AG04449 (cell line): ENCODE measurements around the gene HIC1.

Source experiments
- CTCF ChIA-PET: fragments of 350-600 bp; formaldehyde crosslinking; extraction: SDS; loops from one replicate; lab custom pipeline; 2021; ENCODE audit warnings: antibody characterized with exemption; lab: Yijun Ruan, JAX
- POLR2A ChIA-PET: fragments of 400-600, 350-600 bp; formaldehyde crosslinking; extraction: SDS; loops from one replicate; lab custom pipeline; 2020; ENCODE audit warnings: antibody characterized with exemption, inconsistent platforms; lab: Yijun Ruan, JAX
- DNase-seq: peaks from one replicate; pipeline ENCODE4 v3.0.0-alpha.2; 2010; ENCODE audit warnings: low read depth, low spot score
- H3K4me3 ChIP-seq: 2 replicates; pipeline ENCODE4 v1.5.1; 2011; ENCODE audit warnings: low read depth, mild to moderate bottlenecking, control low read depth, low read length
- TF ChIP-seq, protein P1 (sequence below): IDR thresholded peaks from one replicate; pipeline ENCODE4 v1.5.1; 2011; ENCODE audit warnings: mild to moderate bottlenecking, moderate library complexity, low read length, control low read depth, inconsistent platforms; ENCODE audit not compliant: insufficient read depth; ENCODE audit errors: missing control alignments

The HIC1 gene

DNA sequence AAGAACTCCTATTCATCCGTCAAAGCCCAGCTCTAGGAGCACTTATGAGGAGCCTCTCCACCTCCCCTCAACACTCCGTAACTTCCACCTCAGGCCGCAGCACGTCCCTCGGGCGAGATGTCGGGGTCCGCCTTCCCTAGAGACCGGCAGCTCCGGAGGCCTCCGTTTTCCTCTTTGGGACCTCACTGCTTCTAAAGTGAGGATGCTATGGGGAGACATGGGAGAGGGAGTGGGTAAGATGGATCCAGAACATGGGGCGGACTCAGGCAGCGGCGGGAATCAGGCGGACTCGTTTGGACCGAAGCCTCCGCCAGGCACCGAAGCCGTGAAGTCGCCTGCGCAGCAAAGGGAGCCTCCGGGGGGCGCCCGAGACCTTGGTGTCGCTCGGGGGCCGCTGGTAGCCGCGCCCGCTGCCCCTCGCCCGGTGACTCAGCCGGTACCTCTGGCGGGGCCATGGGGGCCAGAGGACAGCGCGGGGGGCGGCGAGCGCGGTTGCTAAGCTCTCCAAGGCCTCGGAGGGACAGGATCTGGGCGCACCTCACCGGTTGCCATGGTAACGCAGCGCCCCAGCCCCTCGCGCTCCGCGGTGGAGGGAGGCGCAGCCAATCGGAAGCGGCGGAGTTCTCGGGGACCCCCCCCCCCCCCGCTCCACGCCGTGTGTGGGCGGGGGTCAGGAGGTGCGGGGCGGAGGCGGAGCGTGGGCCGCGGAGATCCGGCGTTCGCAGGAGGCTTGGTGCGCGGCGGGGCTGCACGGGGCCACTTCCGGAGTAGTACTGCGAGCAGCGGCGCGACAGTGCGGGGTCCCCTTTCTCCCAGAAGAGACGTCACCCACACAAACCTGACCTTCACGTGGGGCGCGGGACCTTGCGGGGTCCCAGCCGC lies 1.3 kb upstream of the HIC1 start:
- CTCF ChIA-PET: interaction anchor here (0.6 to 8.5 kb wide), 38 partner anchors 8 to 362 kb away, joined by 3 to 348 read pairs (median 5); partner anchors contain the start of gene TSR1
- POLR2A ChIA-PET: interaction anchor here (0.7 to 5.1 kb wide), 3 partner anchors 28 to 191 kb away, joined by 5 to 59 read pairs (median 28); no protein-coding TSS in a partner anchor
- peak overlapping the region; percentile 56 for H3K4me3 ChIP-seq
- TF ChIP-seq, protein P1, sequence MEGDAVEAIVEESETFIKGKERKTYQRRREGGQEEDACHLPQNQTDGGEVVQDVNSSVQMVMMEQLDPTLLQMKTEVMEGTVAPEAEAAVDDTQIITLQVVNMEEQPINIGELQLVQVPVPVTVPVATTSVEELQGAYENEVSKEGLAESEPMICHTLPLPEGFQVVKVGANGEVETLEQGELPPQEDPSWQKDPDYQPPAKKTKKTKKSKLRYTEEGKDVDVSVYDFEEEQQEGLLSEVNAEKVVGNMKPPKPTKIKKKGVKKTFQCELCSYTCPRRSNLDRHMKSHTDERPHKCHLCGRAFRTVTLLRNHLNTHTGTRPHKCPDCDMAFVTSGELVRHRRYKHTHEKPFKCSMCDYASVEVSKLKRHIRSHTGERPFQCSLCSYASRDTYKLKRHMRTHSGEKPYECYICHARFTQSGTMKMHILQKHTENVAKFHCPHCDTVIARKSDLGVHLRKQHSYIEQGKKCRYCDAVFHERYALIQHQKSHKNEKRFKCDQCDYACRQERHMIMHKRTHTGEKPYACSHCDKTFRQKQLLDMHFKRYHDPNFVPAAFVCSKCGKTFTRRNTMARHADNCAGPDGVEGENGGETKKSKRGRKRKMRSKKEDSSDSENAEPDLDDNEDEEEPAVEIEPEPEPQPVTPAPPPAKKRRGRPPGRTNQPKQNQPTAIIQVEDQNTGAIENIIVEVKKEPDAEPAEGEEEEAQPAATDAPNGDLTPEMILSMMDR: peak; percentile 84
- no peak for DNase-seq

DNA sequence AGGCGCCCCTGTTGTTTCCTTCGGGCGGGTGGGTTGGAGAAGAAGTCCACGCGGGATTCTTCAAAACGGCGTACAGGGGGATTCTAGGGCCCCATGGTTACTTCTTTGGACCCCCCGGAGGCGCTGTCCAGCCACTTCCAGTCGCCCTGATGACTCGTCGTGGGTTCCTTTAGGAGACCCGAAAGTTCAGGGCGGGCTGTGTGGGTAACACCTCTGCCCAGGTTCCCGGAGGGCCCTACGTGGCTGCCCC lies 716 bp upstream of the HIC1 start:
- CTCF ChIA-PET: interaction anchor here (0.6 to 8.5 kb wide), 53 partner anchors 8 to 362 kb away, joined by 3 to 348 read pairs (median 4); no protein-coding TSS in a partner anchor
- no peak for DNase-seq
- TF ChIP-seq, protein P1: no peak
- H3K4me3 ChIP-seq: peak overlapping the region; percentile 56
- POLR2A ChIA-PET: interaction anchor here (0.5 to 5.1 kb wide), 12 partner anchors 14 to 249 kb away, joined by 3 to 59 read pairs (median 6); partner anchors contain the start of genes SMG6 and SRR

DNA sequence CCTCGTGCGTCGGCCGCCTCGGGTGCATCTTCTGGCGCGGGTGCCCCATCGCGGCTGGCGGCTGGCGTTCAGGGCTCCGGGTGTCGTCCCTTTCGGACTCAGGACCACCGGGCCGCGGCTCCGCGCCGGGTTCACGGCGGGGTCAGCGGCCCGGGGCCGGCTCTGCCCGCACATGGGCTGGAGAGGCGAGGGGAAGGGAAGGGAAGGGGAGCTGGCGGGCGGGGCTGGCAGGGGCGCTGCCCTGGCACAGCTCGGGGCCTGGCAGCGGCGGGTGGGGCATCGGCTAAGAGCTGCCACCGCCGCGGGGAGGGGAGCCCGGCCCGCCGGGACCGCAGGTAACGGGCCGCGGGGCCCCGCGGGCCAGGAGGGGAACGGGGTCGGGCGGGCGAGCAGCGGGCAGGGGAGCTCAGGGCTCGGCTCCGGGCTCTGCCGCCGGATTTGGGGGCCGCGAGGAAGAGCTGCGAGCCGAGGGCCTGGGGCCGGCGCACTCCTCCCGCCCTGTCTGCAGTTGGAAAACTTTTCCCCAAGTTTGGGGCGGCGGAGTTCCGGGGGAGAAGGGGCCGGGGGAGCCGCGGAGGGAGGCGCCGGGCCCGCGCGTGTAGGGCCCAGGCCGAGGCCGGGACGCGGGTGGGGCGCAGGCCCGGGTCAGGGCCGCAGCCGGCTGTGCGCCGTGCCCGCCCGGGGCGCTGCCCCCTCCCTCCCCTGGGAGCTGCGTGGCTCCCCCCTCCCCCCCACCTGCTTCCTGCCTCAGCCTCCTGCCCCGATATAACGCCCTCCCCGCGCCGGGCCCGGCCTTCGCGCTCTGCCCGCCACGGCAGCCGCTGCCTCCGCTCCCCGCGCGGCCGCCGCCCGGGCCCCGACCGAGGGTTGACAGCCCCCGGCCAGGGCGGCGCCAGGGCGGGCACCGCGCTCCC lies 646 bp downstream of the HIC1 start:
- POLR2A ChIA-PET: interaction anchor here (0.6 to 5.1 kb wide), 27 partner anchors 9 to 350 kb away, joined by 3 to 59 read pairs (median 4); partner anchors contain the start of genes SMG6 and SRR
- no peak for DNase-seq
- TF ChIP-seq, protein P1: no peak
- peak overlapping the region; percentile 66 for H3K4me3 ChIP-seq
- CTCF ChIA-PET: interaction anchor here (0.6 to 8.5 kb wide), 39 partner anchors 11 to 315 kb away, joined by 3 to 348 read pairs (median 5); partner anchors contain the start of gene TSR1

DNA sequence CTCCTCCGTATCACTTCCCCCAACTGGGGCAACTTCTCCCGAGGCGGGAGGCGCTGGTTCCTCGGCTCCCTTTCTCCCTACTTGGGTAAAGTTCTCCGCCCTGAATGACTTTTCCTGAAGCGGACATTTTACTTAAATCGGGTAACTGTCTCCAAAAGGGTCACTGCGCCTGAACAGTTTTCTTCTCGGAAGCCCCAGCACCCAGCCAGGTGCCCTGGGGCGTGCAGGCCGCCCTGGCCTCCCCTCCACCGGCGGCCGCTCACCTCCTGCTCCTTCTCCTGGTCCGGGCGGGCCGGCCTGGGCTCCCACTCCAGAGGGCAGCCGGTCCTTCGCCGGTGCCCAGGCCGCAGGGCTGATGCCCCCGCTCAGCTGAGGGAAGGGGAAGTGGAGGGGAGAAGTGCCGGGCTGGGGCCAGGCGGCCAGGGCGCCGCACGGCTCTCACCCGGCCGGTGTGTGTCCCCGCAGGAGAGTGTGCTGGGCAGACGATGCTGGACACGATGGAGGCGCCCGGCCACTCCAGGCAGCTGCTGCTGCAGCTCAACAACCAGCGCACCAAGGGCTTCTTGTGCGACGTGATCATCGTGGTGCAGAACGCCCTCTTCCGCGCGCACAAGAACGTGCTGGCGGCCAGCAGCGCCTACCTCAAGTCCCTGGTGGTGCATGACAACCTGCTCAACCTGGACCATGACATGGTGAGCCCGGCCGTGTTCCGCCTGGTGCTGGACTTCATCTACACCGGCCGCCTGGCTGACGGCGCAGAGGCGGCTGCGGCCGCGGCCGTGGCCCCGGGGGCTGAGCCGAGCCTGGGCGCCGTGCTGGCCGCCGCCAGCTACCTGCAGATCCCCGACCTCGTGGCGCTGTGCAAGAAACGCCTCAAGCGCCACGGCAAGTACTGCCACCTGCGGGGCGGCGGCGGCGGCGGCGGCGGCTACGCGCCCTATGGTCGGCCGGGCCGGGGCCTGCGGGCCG lies 1.6 kb downstream of the HIC1 start:
- ChIA-PET POLR2A (interaction anchor here (0.7 to 5.1 kb wide), 15 partner anchors 8 to 326 kb away, joined by 3 to 59 read pairs (median 6); partner anchors contain the start of gene SRR), CTCF (interaction anchor here (0.6 to 8.5 kb wide), 22 partner anchors 10 to 305 kb away, joined by 3 to 348 read pairs (median 8); partner anchors contain the start of gene TSR1)
- no peak for DNase-seq
- TF ChIP-seq, protein P1: peak; percentile 5
- H3K4me3 ChIP-seq: peak overlapping the region; percentile 66

DNA sequence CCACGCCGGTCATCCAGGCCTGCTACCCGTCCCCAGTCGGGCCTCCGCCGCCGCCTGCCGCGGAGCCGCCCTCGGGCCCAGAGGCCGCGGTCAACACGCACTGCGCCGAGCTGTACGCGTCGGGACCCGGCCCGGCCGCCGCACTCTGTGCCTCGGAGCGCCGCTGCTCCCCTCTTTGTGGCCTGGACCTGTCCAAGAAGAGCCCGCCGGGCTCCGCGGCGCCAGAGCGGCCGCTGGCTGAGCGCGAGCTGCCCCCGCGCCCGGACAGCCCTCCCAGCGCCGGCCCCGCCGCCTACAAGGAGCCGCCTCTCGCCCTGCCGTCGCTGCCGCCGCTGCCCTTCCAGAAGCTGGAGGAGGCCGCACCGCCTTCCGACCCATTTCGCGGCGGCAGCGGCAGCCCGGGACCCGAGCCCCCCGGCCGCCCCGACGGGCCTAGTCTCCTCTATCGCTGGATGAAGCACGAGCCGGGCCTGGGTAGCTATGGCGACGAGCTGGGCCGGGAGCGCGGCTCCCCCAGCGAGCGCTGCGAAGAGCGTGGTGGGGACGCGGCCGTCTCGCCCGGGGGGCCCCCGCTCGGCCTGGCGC lies 2.4 kb downstream of the HIC1 start:
- ChIA-PET POLR2A (interaction anchor here (0.7 to 5.1 kb wide), 7 partner anchors 11 to 247 kb away, joined by 3 to 59 read pairs (median 12); partner anchors contain the start of gene SRR), CTCF (interaction anchor here (0.6 to 8.5 kb wide), 15 partner anchors 9 to 225 kb away, joined by 3 to 348 read pairs (median 17); no protein-coding TSS in a partner anchor)
- H3K4me3 ChIP-seq: peak overlapping the region; percentile 66
- TF ChIP-seq, protein P1: no peak
- DNase-seq: no peak
